SKM-1 (cell line): ENCODE data around the gene TRIM66.

Source experiments
- DNase-seq: peaks from one replicate; lab custom pipeline; 2025; ENCODE audit not compliant: unreplicated experiment; lab: John Stamatoyannopoulos, UW

TRIM66 gene

DNA sequence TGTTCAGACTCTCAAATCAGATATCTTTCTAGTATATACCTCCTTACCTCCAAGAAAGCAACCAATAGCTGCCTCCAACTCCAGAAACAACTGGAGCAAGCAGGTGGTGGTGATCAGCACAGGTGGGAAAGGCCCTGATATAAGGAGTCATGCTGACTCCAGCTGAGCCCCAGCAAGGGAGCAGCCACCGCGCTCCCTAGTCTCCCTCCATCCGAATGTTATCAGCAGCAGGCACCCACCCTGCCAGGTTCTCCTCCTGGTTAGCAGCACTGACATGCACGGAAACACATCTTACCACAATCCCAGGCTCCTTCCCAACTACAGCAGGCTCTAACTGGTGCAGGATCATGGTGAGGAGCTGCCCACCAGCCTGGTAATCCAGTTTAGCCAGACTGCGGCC lies 69.9 kb downstream of the TRIM66 start:
- no peak for DNase-seq

DNA sequence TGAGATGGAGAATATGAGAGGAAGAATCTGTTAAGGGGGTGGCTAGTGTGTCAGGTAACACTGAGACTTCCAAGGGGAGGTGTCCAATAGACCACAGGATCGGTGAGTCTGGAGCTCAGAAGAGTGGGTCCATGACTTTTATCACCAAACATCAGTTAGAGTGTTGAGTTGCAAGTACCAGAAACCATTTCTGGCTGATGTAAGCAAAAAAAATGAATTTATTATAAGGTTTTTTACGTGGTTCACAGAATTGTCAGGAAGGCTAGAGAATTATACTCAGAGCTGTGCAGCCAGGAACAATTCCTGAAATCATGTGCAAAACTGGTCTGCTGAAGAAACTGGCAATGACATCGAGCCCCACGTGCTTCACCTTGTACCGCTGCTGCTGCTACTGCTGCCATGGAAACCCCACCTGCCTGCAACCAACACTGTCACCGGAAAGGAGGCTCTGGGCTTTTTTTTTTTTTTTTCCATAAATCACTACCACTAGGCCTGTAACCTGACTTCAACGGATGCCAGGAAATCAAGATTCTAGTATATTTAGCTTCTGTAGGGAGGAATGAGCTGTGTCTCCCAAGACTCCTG lies 71.8 kb downstream of the TRIM66 start:
- DNase-seq: no peak

DNA sequence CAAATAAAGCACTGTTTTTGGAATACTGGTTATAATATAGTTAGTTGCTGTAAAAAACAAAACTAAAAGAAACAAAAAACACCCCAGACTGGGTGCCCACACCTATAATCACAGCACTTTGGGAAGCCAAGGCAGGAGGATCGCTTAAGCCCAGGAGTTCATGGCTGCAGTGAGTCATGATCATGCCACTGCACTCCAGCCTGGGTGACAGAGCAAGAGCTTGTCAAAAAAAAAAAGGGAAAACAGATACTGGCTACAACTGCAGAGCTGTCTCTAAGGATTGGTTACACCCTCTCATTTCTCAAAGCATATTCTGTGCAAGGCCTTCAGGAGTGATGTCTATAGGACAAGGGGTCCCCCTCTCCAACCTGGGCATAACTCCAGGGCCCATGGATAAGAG lies 73.8 kb downstream of the TRIM66 start:
- no peak for DNase-seq

DNA sequence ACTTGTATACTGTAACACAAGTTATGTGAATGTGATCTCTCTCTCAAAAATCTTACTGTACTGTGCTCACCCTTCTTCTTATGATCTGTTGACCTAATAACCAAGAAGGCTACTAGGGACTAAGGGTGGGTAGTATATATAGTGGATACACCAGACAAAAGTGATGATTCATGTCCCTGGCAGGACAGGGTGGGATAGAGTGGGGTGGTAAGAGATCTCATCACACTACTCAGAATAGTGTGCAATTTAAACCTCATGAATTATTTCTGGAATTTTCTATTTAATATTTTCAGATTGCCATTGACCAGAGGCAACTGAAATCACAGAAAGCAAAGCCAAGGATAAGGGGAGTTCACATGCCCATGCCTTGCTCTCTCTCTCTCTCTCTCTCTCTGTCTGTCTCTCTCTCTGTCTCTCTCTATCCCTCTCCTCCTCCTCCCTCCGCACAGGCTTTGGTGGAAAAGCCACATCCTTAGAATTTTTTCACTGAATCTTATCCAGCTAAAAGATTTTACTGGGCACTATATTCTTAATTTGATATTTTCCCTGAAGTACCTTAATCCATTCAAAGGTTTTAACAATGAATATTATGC lies 76.4 kb downstream of the TRIM66 start:
- no peak for DNase-seq

DNA sequence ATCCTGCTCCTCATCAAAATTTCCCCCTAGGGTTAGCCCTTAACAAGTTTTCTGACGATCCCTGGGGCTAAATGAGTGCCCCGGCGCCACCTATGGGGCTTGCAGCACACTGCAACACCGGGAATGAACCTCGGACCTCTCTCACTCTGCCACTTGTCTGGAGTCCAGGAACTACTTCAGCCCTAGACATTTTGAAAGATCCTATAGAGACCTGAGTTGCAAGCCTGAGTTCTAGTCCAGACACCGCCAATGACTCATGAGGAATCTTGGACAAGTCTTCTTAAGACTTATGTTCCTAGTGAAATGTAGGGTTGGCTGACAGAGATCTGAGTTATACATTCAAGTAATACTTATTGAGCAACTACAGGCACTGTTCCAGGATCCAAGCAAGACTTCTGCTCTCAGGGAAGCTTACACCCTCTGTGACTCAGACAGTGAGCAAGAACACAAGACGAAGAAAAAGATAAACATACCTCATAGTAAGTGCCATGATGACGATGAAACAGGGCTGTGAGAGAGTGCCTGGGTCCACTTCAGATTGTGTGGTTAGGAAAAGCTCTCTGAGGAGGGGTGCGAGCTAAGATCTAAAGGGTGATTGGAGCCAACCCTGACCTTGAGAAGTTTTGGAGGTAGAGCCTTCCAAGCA lies 78.3 kb downstream of the TRIM66 start:
- DNase-seq: peak; percentile 57

DNA sequence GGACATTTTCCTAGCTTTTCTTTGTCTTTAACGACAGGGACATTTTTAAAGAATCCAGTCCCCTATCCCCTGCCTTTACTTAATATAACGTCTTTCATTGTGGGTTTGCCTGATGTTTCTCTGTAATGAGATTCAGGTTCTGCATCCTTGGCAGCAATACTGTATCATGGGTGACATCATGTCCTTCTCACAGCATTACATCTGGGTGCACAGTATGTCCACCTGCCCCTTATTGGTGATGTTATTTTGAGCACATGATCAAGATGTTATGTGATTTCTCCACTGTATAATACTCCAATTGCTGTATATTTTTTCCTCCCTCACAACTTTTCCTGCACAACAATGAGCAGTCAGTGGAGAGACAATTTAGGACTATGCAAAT lies 78.8 kb downstream of the TRIM66 start:
- no peak for DNase-seq

DNA sequence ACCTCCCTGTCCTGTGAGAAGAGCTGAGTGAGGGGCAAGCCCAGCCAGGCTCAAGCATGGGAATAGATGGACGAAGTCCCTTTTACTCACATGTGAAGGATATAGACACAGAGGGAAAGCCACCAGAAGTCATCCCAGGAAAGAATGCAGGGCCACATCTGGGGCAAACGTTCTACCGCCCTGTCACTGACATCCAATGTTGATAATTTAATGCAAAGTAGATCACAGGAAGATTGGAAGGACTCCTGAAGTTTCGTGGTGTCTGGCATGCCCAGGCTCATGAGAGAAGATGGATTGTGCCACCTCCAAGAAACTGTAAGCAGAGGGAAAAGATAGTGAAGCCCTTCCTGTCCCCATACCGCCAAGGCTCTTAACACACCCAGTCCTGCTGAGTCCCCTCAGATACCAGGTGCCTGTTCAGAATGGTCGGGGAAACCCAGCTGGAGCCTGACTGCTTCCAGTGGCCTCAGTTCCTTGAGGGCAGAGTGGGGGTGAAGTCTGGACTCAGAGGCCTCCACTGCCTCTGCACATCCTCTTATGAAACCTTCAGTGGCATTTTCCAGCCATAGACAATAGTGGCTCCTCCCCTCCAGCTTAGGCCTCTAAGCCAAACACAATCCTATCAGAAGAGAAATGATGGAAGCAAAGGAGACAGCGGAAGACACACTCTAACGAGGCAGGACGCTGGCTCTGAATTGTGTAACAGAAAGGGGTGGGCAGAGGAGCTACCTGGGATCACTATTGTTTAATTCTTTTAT lies 80.9 kb downstream of the TRIM66 start:
- no peak for DNase-seq

DNA sequence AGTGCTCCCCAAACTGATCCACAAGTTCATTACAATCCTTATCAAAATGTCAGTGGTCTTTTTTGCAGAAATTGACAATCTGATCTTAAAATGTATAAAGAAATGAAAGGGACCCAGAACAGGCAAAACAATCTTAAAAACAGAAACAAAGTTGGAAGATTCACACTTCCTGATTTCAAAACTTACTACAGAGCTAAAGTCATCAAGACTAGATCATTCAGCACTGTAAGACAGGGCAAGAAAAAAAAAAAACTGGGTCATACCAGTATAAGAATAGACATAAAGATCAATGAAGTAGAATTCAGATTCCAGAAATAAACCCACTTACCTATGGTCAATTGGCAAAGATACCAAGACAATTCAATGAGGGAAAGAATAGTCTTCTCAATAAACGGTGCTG lies 84.0 kb downstream of the TRIM66 start:
- DNase-seq: no peak

DNA sequence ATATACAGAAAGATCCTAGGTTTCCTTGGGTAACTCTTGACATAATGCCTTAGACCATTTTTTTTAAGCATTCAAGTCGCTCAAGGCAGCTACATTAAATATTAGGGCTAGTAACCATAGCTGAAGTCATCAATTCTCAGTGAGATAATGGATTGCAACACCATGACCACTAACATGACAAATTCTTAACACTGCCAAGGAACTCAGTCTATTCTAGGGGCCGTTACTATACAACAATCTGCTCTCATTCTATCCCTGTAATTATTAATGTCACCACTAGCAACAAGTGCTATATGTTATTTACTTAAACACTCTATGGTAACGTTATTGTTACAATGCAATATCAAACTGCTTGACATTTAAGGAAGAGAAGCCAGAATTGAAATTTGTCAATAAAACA lies 85.3 kb downstream of the TRIM66 start:
- DNase-seq: no peak

DNA sequence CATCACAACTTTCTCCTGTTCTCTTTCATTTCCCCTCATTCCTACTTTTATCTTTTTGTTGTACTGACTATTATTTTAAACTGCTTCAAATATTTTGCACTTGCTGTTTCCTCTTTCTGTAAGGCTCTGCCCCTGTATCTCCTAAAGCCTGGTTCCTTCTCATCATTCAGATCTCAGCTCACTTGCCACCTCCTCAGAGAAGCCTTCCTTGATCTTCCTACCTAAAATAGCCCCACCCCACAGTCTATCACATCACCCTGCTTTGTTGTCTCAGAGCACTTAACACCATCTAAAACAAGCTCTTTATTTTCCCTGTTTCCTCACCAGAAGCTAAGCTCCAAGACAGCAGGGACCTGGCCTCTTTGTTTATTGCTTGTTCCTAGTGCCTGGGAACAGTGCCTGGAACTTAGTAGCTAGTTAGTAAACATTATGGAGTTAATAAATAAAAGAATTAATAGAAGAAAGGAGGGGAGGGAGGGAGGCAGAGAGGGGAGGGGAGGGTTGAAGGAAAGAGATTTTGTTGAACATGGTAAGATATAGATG lies 85.9 kb downstream of the TRIM66 start:
- DNase-seq: no peak

DNA sequence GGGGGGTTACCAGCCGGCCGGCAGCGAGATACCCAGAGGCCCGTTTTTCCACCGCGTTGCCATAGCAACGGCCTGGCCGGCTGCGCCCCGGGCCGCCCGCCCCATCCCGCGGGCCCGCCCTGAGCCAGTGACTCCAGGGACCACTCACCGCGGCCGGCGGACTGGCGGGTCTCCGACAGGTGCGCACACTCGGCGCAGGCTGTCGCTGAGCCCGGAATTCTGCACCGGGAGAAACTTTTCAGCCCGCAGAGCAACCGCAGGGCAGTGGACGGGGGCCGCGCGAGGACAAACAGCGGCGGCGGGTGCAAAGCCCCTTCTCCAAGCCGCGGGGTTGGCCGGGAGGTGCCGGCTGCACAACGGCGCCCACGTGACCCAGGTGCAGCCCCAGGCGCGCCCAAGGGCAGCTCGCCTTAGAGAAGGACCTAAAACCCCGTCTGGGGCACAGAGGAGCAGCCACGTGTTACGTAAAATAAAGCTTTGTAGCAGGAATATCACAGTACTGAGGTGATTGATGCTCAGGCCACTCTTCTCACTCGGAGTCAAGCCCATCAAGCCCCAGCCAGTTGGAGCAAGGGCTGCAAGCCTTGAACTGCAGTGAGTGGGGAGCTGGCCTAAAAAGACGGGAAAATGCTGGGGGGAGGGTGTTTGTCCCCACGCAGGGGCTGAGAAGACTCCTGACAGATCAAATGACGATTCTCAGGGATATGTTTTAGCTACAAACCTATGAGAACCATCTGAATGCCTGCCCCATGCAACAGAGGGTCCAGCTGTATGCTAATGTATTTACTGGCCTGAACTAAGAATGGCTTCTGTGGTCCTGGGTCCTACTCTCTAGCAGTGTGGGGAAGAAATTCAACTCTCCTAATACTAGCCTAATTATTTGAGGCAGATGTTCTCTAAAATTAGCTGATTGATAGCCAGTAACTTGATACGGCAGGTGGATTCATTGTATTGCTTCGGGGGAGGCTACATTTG lies 88.2 kb downstream of the TRIM66 start, which contains the start of gene STK33:
STK33 (minus strand) TSS at position 294 of the 975 bp plus-strand sequence. CDS start 119,323 bp downstream, outside the sequence.
- peak; percentile 35 for DNase-seq

DNA sequence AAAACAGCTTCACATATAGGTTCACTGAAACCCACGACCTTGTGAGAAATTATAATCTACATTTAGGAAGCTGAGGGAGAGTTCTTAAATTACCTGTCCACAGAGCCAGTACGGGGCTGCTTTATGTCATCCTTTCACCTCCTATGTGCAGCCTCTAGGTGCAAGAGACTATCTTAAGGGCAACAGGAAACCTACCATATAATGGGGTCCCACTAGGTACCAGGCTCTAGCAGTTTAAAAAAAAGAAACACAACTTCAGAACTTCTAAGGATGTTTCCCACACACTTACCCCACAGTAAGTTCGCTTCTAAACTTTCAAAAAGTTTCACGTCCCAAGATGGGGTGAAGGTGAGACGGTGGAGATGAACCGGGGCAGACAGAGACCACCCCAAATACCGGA lies 89.0 kb downstream of the TRIM66 start:
- no peak for DNase-seq

DNA sequence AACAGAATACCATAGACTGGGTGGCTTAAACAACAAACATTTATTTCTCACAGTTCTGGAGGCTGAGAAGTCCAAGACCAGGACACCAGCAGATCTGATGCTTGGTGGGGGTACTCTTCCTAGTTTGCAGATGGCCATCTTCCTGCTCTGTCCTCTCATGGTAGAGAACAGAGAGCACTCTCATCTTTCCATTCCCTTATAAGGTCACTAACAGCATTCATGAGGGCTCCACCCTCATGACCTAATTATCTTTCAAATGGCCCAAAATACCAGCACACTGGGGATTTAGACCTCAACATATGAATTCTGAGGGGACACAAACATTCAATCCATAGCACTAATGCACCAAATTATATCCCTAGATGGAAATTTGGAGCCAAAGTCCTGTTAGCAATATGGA lies 94.5 kb downstream of the TRIM66 start:
- DNase-seq: no peak

DNA sequence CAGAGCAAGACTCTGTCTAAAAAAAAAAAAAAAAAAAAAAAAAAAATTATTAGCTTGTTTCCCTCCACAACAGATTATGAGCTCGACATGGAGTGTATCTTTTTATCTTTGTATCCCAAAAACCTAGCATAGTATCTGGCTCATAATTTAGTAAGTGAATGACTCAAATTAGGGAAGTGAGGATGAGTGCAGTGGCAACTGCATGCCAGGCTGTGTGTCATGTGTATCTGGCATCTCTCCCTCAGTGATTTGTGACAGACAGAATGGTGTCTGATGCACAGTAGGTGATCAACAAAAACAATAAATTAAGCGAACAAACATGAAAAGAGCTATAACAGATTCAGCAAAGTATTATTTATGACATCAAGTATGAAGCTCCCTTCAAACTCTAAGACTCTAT lies 95.7 kb downstream of the TRIM66 start:
- DNase-seq: no peak

DNA sequence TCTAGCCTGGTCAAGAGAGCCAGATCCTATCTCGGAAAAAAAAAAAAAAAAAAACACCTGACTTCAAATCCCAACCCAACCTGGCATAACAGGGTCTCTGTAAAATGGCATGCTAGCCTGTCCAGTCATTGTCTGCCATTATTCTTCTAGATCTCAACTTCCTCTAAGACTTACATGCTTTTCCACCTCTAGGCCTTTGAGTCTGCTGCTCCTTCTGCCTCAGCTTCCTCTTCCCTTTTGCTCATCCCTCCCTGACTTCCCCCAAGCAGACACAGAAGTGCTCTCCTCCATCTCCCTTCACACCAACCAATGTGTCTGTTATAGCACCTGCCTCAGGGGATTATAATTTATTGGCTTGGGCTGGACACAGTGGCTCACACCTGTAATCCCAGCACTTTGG lies 96.3 kb downstream of the TRIM66 start:
- DNase-seq: peak; percentile 81

DNA sequence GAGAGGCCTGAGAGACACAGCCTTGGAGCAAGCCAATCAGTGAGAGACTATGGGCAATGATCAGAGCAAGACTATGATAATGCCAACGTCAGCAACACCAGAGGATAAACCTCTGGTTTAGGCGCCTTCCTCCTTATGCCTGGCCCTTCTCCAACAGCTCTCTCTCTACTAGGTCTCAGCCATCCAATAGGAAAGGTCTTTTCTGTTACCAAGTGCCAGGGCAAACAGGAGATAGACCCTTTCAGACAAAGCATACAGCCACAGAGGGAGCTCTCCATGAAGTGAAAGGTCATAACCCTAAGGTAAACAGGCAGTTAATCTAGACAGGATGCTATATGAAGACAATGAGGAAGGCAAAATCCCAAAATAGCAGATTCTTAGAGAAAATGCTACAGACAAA lies 98.0 kb downstream of the TRIM66 start:
- no peak for DNase-seq

DNA sequence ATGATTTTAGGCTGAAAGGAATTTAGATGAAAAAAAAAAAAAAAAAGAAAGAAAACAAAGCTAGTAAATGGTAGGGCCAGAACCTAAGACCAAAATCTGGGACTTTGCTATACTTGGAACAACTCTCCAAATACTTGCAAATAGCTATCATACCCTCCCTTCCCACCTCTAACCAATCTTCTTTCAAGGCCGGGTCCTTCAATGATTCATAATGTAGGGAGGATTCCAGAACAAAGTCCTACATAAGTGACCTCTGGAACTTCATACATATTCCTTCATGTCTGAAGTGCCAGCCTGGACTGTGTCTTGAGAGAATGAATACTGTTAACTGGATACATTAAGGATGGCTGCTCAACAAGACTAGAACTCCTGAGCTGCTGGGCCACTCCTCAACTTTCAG lies 98.4 kb downstream of the TRIM66 start:
- DNase-seq: no peak

DNA sequence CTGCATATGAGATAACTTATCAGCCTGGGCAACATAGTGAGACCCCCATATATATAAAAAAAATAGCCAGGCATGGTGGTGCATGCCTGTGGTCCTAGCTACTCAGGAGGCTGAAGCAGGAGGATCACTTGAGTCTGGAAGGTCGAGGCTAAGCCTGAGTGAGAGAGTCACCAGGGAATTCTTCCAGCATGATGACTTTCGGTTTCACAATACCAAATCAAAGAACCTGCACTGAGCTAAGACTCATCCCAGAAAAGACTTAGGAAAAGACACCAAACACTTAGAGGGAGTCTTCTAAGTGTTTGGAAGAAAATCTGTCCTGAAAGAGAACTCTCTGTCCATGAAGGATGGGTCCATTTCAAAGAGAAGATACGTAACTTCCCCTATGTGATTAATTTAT lies 101.2 kb downstream of the TRIM66 start:
- no peak for DNase-seq

DNA sequence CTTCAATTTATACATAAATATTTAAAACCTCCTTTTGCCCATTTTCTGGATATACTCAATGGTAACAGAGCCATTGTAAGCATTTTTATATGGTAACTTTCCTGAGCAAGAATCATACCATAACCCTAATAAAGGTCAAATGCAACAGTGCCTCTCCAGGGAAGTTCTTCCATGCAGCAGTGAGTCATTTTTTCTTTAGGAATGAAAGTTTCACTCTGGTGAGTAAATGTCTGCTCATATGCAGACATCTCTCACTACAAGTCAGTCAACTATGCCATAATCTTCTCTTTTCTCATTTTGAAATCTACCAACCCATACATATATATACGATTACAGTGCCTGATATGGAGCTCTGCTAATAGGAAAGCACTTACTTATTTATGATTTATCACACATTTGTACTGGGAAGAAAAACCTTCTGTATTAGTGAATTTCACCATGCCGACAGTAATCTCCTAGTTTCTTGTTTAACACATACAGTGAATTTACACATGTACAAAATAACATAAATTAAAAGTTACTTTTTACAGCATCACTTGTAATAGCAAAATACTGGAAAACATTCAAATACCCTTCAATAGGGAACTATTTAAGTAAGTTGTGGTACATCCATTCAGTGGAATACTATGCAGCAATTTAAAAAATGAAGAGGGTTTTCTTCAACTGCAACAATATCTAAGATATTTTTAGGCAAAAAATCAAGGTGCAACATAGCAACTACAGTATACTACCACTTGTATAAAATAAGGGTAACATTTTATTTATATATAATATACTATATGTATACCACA lies 104.5 kb downstream of the TRIM66 start:
- no peak for DNase-seq

DNA sequence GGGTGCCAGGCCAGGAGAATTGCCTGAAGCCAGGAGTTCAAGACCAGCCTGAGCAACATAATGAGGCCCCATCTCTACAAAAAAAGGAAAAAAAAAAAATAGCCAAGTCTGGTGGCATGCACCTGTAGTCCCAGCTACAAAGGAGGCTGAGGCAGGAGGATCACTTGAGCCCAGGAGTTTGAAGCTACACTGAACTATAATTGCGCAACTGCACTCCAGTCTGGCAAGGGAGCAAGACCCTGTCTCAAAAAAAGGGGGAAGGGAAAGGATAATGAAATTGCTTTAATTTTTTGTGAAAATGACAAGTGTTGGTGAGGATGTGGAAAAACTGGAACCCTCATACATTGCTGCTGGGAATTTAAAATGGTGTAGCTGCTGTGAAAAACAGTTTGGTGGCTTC lies 107.7 kb downstream of the TRIM66 start:
- DNase-seq: no peak
